Measurements from ENCODE around the gene CORO2B. TPM values are rescaled to one million over a fixed set of nuclear protein-coding genes. Genes with fewer than 3 reads are reported as not detected.

The CORO2B gene
- total RNA-seq, 1 experiment from 2014 or later, result 0.59 TPM

- ChIA-PET POLR2A (ENCODE audit: unreplicated experiment) (no interaction called here), CTCF (interaction anchor here (0.8 kb wide), 1 partner anchor 32 kb away, joined by 3 read pairs; no protein-coding TSS in a partner anchor)
- TF ChIP-seq CTCF (conservative IDR thresholded peaks at IDR 0.05) (no peak), EZH2 (IDR thresholded peaks at IDR 0.05; ENCODE audit: low read depth) (no peak)
- no TSS peak for BruUV-seq (replicated peaks)
- intact Hi-C loops (cut with micrococcal nuclease; ENCODE audit: unreplicated experiment), result no loop called here
- no peaks in the 10 kb centered on the region for H4K20me1 ChIP-seq (ENCODE audit: insufficient read depth)
- H3K4me2 ChIP-seq, result no peak overlapping the region
- no peak overlapping the region for H3K27ac ChIP-seq
- H3K9me3 ChIP-seq (ENCODE audit: insufficient read depth, low read depth), result no peaks in the 10 kb centered on the region
- no peaks in the 10 kb centered on the region for H3K27me3 ChIP-seq (ENCODE audit: insufficient read depth, low read depth)
- no peak overlapping the region for H2AFZ ChIP-seq
- DNase-seq, result no peak
- H3K36me3 ChIP-seq (ENCODE audit: low read depth), result no peaks in the 10 kb centered on the region
- peaks cover 15% of the 10 kb centered on the region for H3K4me1 ChIP-seq (replicated peaks; ENCODE audit: insufficient read depth)
- no peaks in the 10 kb centered on the region for H3K79me2 ChIP-seq (ENCODE audit: low read depth)
- H3K9me2 ChIP-seq (ENCODE audit: insufficient read depth), result no peaks in the 10 kb centered on the region
- H3K4me3 ChIP-seq, result no peak overlapping the region
- H3F3A ChIP-seq (ENCODE audit: insufficient read depth, low read depth), result no peaks in the 10 kb centered on the region
Observed at GRCh38 chr15:68641376-68641775, 62.6 kb downstream of the CORO2B start.

- Histone ChIP-seq H3F3A (ENCODE audit: insufficient read depth, low read depth) (no peaks in the 10 kb centered on the region), H3K9me3 (ENCODE audit: insufficient read depth, low read depth) (no peaks in the 10 kb centered on the region), H3K36me3 (ENCODE audit: low read depth) (no peaks in the 10 kb centered on the region), H3K79me2 (ENCODE audit: low read depth) (no peaks in the 10 kb centered on the region), H3K27ac (no peak overlapping the region), H3K4me2 (no peak overlapping the region), H2AFZ (no peak overlapping the region), H3K4me1 (replicated peaks; ENCODE audit: insufficient read depth) (peaks cover 15% of the 10 kb centered on the region), H3K9me2 (ENCODE audit: insufficient read depth) (no peaks in the 10 kb centered on the region), H3K27me3 (ENCODE audit: insufficient read depth, low read depth) (no peaks in the 10 kb centered on the region), H4K20me1 (ENCODE audit: insufficient read depth) (no peaks in the 10 kb centered on the region), H3K4me3 (no peak overlapping the region)
- ChIA-PET POLR2A (ENCODE audit: unreplicated experiment) (no interaction called here), CTCF (no interaction called here)
- BruUV-seq (replicated peaks), result no TSS peak
- no peak for DNase-seq
- intact Hi-C loops (cut with micrococcal nuclease; ENCODE audit: unreplicated experiment), result no loop called here
- TF ChIP-seq CTCF (conservative IDR thresholded peaks at IDR 0.05) (no peak), EZH2 (IDR thresholded peaks at IDR 0.05; ENCODE audit: low read depth) (no peak)
Observed at GRCh38 chr15:68642491-68642845, 63.7 kb downstream of the CORO2B start.

- ChIA-PET POLR2A (ENCODE audit: unreplicated experiment) (no interaction called here), CTCF (no interaction called here)
- Histone ChIP-seq H3K4me1 (replicated peaks; ENCODE audit: insufficient read depth) (peaks cover 15% of the 10 kb centered on the region), H3K9me3 (ENCODE audit: insufficient read depth, low read depth) (no peaks in the 10 kb centered on the region), H3K4me2 (no peak overlapping the region), H4K20me1 (ENCODE audit: insufficient read depth) (no peaks in the 10 kb centered on the region), H3K79me2 (ENCODE audit: low read depth) (no peaks in the 10 kb centered on the region), H3K9me2 (ENCODE audit: insufficient read depth) (no peaks in the 10 kb centered on the region), H3F3A (ENCODE audit: insufficient read depth, low read depth) (no peaks in the 10 kb centered on the region), H3K36me3 (ENCODE audit: low read depth) (no peaks in the 10 kb centered on the region), H2AFZ (no peak overlapping the region), H3K27ac (no peak overlapping the region), H3K27me3 (ENCODE audit: insufficient read depth, low read depth) (no peaks in the 10 kb centered on the region), H3K4me3 (no peak overlapping the region)
- no peak for DNase-seq
- intact Hi-C loops (cut with micrococcal nuclease; ENCODE audit: unreplicated experiment), result no loop called here
- no TSS peak for BruUV-seq (replicated peaks)
- no peak for TF ChIP-seq CTCF (conservative IDR thresholded peaks at IDR 0.05)
- TF ChIP-seq EZH2 (IDR thresholded peaks at IDR 0.05; ENCODE audit: low read depth), result no peak
Observed at GRCh38 chr15:68643216-68643830, 64.5 kb downstream of the CORO2B start.

Measured in PC-9 (cell line).